HEK293 (cell line): ENCODE results near the gene IMPDH1.

Experiments used
- CTCF ChIA-PET: fragments of 350-600 bp; formaldehyde crosslinking; extraction: SDS; loops from one replicate; lab custom pipeline; 2021; ENCODE audit warnings: antibody characterized with exemption; lab: Yijun Ruan, JAX
- POLR2A ChIA-PET: fragments of 300-600 bp; formaldehyde crosslinking; extraction: SDS; loops from one replicate; lab custom pipeline; 2020; ENCODE audit warnings: antibody characterized with exemption, inconsistent platforms; lab: Yijun Ruan, JAX
- H3K27ac ChIP-seq: fragments of 200-500 bp; sonication (Bioruptor generic); 2 replicates; pipeline ENCODE4 v1.5.1; 2014; ENCODE audit warnings: low read depth, low read length, control low read depth, inconsistent platforms; ENCODE audit errors: extremely low read depth
- H3K36me3 ChIP-seq, 2 experiments: fragments of 200-500 bp in 1 of 2; sonication (Bioruptor generic) in 1 of 2; 1 replicate in 1 of 2; 2 replicates in 1 of 2; pipeline ENCODE4 v1.5.1; 2014 to 2017; ENCODE audit warnings: inconsistent platforms in 2 of 2, low read length in 2 of 2; ENCODE audit not compliant: control insufficient read depth in 2 of 2, insufficient read depth in 1 of 2
- H3K4me1 ChIP-seq: fragments of 200-500 bp; sonication (Bioruptor generic); 2 replicates; pipeline ENCODE4 v1.5.1; 2014; ENCODE audit warnings: mild to moderate bottlenecking, low read length, inconsistent platforms; ENCODE audit not compliant: control insufficient read depth, insufficient read depth
- H3K4me3 ChIP-seq: 2 replicates; pipeline ENCODE4 v1.5.1; 2011; ENCODE audit warnings: low read depth, mild to moderate bottlenecking, control low read depth, low read length, moderate library complexity
- H3K9me3 ChIP-seq: fragments of 200-500 bp; sonication (Bioruptor generic); 2 replicates; pipeline ENCODE4 v1.5.1; 2014; ENCODE audit warnings: low read depth, low read length, inconsistent platforms; ENCODE audit not compliant: control insufficient read depth, insufficient read depth
- GFI1B ChIP-seq: fragments of 450-650 bp; formaldehyde crosslinking; IDR thresholded peaks from 2 replicates; pipeline ENCODE4 v1.5.1; 2016; ENCODE audit warnings: missing biosample characterization, missing genetic modification characterization
- GLIS1 ChIP-seq: fragments of 450-650 bp; formaldehyde crosslinking; IDR thresholded peaks from 2 replicates; pipeline ENCODE4 v1.5.1; 2016; ENCODE audit warnings: missing biosample characterization, missing genetic modification characterization
- HOXC10 ChIP-seq: sonication (generic); formaldehyde crosslinking; IDR thresholded peaks from 2 replicates; pipeline ENCODE4 v1.8.1; 2023; ENCODE audit warnings: mild to moderate bottlenecking, missing genetic modification reagents
- IKZF3 ChIP-seq: fragments of 450-650 bp; IDR thresholded peaks from 2 replicates; pipeline ENCODE4 v1.5.0; 2018; ENCODE audit warnings: missing biosample characterization, mild to moderate bottlenecking, missing genetic modification characterization, moderate library complexity
- KLF7 ChIP-seq: fragments of 450-650 bp; formaldehyde crosslinking; IDR thresholded peaks from 2 replicates; pipeline ENCODE4 v1.5.1; 2016; ENCODE audit warnings: missing biosample characterization, missing genetic modification characterization, borderline replicate concordance
- MEIS1 ChIP-seq: sonication (generic); formaldehyde crosslinking; IDR thresholded peaks from 2 replicates; pipeline ENCODE4 v1.8.1; 2022; ENCODE audit warnings: missing genetic modification reagents, mild to moderate bottlenecking, borderline replicate concordance
- PRDM1 ChIP-seq: fragments of 450-650 bp; formaldehyde crosslinking; IDR thresholded peaks from 2 replicates; pipeline ENCODE4; 2016; ENCODE audit warnings: missing biosample characterization, missing genetic modification characterization
- REPIN1 ChIP-seq: fragments of 450-650 bp; formaldehyde crosslinking; IDR thresholded peaks from 2 replicates; pipeline ENCODE4 v1.5.1; 2017; ENCODE audit warnings: missing biosample characterization, missing genetic modification characterization, low read depth
- SETDB1 ChIP-seq: IDR thresholded peaks from one replicate; pipeline ENCODE4 v1.6.1; 2017; ENCODE audit warnings: mild to moderate bottlenecking, low read length, moderate library complexity, mixed read lengths; ENCODE audit not compliant: insufficient read length
- SP3 ChIP-seq: fragments of 450-650 bp; formaldehyde crosslinking; IDR thresholded peaks from 2 replicates; pipeline ENCODE4 v1.5.1; 2016; ENCODE audit warnings: missing biosample characterization, missing genetic modification characterization
- ZBTB17 ChIP-seq: fragments of 450-650 bp; formaldehyde crosslinking; IDR thresholded peaks from 2 replicates; pipeline ENCODE4 v1.5.1; 2016; ENCODE audit warnings: missing biosample characterization, missing genetic modification characterization
- ZNF10 ChIP-seq: fragments of 450-650 bp; formaldehyde crosslinking; IDR thresholded peaks from 2 replicates; pipeline ENCODE4 v1.5.1; 2017; ENCODE audit warnings: missing biosample characterization, missing genetic modification characterization
- ZNF121 ChIP-seq: fragments of 450-650 bp; formaldehyde crosslinking; IDR thresholded peaks from 2 replicates; pipeline ENCODE4 v1.5.1; 2016; ENCODE audit warnings: missing biosample characterization, missing genetic modification characterization
- ZNF133 ChIP-seq: fragments of 450-650 bp; formaldehyde crosslinking; IDR thresholded peaks from 2 replicates; pipeline ENCODE4 v1.5.1; 2016; ENCODE audit warnings: missing biosample characterization, missing genetic modification characterization
- ZNF140 ChIP-seq: fragments of 450-650 bp; formaldehyde crosslinking; IDR thresholded peaks from 2 replicates; pipeline ENCODE4 v1.5.1; 2016; ENCODE audit warnings: missing biosample characterization, missing genetic modification characterization
- ZNF175 ChIP-seq: fragments of 450-650 bp; formaldehyde crosslinking; IDR thresholded peaks from 2 replicates; pipeline ENCODE4 v1.5.1; 2016; ENCODE audit warnings: missing biosample characterization, missing genetic modification characterization
- ZNF211 ChIP-seq: fragments of 450-650 bp; formaldehyde crosslinking; IDR thresholded peaks from 2 replicates; pipeline ENCODE4 v1.5.1; 2016; ENCODE audit warnings: low read depth, missing biosample characterization, missing genetic modification characterization
- ZNF266 ChIP-seq: fragments of 450-650 bp; formaldehyde crosslinking; IDR thresholded peaks from 2 replicates; pipeline ENCODE4 v1.5.1; 2016; ENCODE audit warnings: missing biosample characterization, missing genetic modification characterization, low read depth
- ZNF274 ChIP-seq, 2 experiments: fragments of 200-500 bp in 1 of 2; fragments of 450-650 bp in 1 of 2; sonication (Bioruptor generic) in 1 of 2; formaldehyde crosslinking in 1 of 2; IDR thresholded peaks; 2 replicates each; pipeline versions ENCODE4 v1.5.1 to v1.6.1; 2014 to 2016; ENCODE audit warnings: borderline replicate concordance in 1 of 2, inconsistent platforms in 1 of 2, low read length in 1 of 2, missing biosample characterization in 1 of 2, missing genetic modification characterization in 1 of 2
- ZNF341 ChIP-seq: fragments of 450-650 bp; formaldehyde crosslinking; IDR thresholded peaks from 2 replicates; pipeline ENCODE4; 2016; ENCODE audit warnings: low read depth, missing biosample characterization, missing genetic modification characterization
- ZNF37A ChIP-seq: fragments of 450-650 bp; IDR thresholded peaks from 2 replicates; pipeline ENCODE4 v1.5.1; 2018; ENCODE audit warnings: missing biosample characterization, missing genetic modification characterization
- ZNF501 ChIP-seq: fragments of 450-650 bp; formaldehyde crosslinking; IDR thresholded peaks from 2 replicates; pipeline ENCODE4 v1.5.1; 2016; ENCODE audit warnings: missing biosample characterization, missing genetic modification characterization
- ZNF514 ChIP-seq: fragments of 450-650 bp; formaldehyde crosslinking; IDR thresholded peaks from 2 replicates; pipeline ENCODE4 v1.5.1; 2016; ENCODE audit warnings: missing biosample characterization, missing genetic modification characterization
- ZNF544 ChIP-seq: fragments of 450-650 bp; formaldehyde crosslinking; IDR thresholded peaks from 2 replicates; pipeline ENCODE4 v1.5.0; 2017; ENCODE audit warnings: missing biosample characterization, missing genetic modification characterization
- ZNF558 ChIP-seq: fragments of 450-650 bp; formaldehyde crosslinking; IDR thresholded peaks from 2 replicates; pipeline ENCODE4 v1.5.1; 2016; ENCODE audit warnings: missing biosample characterization, missing genetic modification characterization
- ZNF561 ChIP-seq: fragments of 450-650 bp; IDR thresholded peaks from 2 replicates; pipeline ENCODE4 v1.5.1; 2018; ENCODE audit warnings: missing biosample characterization, missing genetic modification characterization, borderline replicate concordance
- ZNF571 ChIP-seq: fragments of 450-650 bp; formaldehyde crosslinking; IDR thresholded peaks from 2 replicates; pipeline ENCODE4 v1.5.0; 2017; ENCODE audit warnings: missing biosample characterization, missing genetic modification characterization
- ZNF600 ChIP-seq: fragments of 450-650 bp; formaldehyde crosslinking; IDR thresholded peaks from 2 replicates; pipeline ENCODE4 v1.5.1; 2016; ENCODE audit warnings: missing biosample characterization, missing genetic modification characterization
- ZNF658 ChIP-seq: fragments of 450-650 bp; formaldehyde crosslinking; IDR thresholded peaks from 2 replicates; pipeline ENCODE4; 2016; ENCODE audit warnings: missing biosample characterization, missing genetic modification characterization
- ZSCAN30 ChIP-seq: fragments of 450-650 bp; IDR thresholded peaks from 2 replicates; pipeline ENCODE4 v1.5.1; 2018; ENCODE audit warnings: missing biosample characterization, mild to moderate bottlenecking, missing genetic modification characterization, moderate library complexity
- TF ChIP-seq, protein P1 (sequence below): fragments of 450-650 bp; IDR thresholded peaks from 2 replicates; pipeline ENCODE4 v1.5.1; 2018; ENCODE audit warnings: missing biosample characterization, missing genetic modification characterization
- TF ChIP-seq, protein P2 (sequence below): fragments of 450-650 bp; formaldehyde crosslinking; IDR thresholded peaks from 2 replicates; pipeline ENCODE4 v1.5.1; 2016; ENCODE audit warnings: missing biosample characterization, missing genetic modification characterization
- TF ChIP-seq, protein P3 (sequence below): fragments of 450-650 bp; formaldehyde crosslinking; IDR thresholded peaks from 2 replicates; pipeline ENCODE4 v1.5.1; 2016; ENCODE audit warnings: missing biosample characterization, missing genetic modification characterization
- TF ChIP-seq, protein P4 (sequence below): fragments of 450-650 bp; formaldehyde crosslinking; IDR thresholded peaks from 2 replicates; pipeline ENCODE4 v1.5.1; 2016; ENCODE audit warnings: missing biosample characterization, missing genetic modification characterization

Gene IMPDH1

DNA sequence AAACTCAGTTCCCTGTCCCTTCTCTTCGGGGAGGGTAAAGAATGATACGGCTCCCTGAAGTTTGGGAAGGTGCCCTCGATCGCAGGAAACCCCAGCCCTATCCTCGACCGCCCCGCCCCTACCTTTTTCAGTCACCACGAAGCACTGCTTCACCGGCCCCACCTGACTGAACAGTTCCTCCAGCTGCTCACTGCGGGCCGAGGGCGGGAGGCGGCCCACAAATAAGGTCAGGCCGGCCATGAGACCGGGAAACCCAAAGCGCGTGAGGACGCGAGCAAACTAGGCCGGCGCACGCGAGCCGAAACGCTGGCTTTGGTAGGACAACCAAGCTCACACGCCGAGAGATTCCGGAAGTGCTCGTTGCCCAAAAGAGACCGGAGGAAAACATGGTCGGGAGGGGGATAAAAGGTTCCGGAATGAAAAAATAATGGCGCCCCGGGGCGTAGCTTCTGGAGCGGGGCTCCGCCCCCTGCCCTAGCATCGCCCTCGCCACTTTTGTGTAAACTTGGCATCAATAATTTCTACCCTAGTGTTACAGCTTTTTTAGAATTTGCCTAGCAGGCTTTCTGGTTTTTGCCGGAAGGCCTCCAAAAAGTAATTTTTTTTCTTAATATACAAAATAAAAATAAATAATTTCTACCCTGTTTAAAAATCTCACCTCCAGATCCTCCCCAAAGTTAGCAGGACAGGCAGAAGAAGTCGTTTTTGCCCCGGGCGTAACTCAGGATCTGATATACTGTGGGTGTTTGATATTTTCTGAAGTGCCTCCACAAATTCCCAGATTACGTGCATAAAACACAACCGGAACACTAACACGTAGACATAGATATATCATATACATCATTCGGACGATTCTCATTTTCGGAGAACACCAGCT is 66.0 kb downstream of the IMPDH1 start, which contains the start of gene RBM28:
RBM28 (minus strand) TSS at position 355 of the 877 bp plus-strand sequence; CDS start at position 240, 115 bp downstream.
- Histone ChIP-seq H3K9me3 (no peaks in the 10 kb centered on the region), H3K27ac (peak within 1 kb of the TSS; percentile 42), H3K4me1 (no peaks in the 10 kb centered on the region), H3K36me3 (peaks cover 4 to 20% of the 10 kb centered on the region in 2 experiments; a peak in 2 of 3 replicates), H3K4me3 (peak within 1 kb of the TSS; percentile 95)
- ChIA-PET POLR2A (interaction anchor here (0.6 to 1.4 kb wide), 15 partner anchors 9 to 83 kb away, joined by 3 to 8 read pairs (median 3); no protein-coding TSS in a partner anchor), CTCF (interaction anchor here (0.6 to 9.0 kb wide), 8 partner anchors 9 to 560 kb away, joined by 3 to 378 read pairs (median 8); no protein-coding TSS in a partner anchor)
- no peak for TF ChIP-seq PRDM1
- no peak for TF ChIP-seq ZNF175
- no peak for TF ChIP-seq ZNF10 (tag by site-specific recombination)
- TF ChIP-seq, protein P1, sequence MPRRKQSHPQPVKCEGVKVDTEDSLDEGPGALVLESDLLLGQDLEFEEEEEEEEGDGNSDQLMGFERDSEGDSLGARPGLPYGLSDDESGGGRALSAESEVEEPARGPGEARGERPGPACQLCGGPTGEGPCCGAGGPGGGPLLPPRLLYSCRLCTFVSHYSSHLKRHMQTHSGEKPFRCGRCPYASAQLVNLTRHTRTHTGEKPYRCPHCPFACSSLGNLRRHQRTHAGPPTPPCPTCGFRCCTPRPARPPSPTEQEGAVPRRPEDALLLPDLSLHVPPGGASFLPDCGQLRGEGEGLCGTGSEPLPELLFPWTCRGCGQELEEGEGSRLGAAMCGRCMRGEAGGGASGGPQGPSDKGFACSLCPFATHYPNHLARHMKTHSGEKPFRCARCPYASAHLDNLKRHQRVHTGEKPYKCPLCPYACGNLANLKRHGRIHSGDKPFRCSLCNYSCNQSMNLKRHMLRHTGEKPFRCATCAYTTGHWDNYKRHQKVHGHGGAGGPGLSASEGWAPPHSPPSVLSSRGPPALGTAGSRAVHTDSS (tag by site-specific recombination), result peak; percentile 8; the same call in 1 of the 2 replicates
- TF ChIP-seq ZNF274 (IDR thresholded peaks at IDR 0.05; ENCODE audit: low read length), result no peak
- no peak for TF ChIP-seq ZNF274 (tag by site-specific recombination; IDR thresholded peaks at IDR 0.05; ENCODE audit: borderline replicate concordance)
- peak; percentile 98 for TF ChIP-seq ZNF501 (tag by site-specific recombination)
- peak; percentile 93; the same call in 1 of the 2 replicates for TF ChIP-seq ZNF561 (tag by site-specific recombination)
- TF ChIP-seq SP3 (tag by site-specific recombination), result peak; percentile 89
- TF ChIP-seq ZNF133 (tag by site-specific recombination), result no peak
- TF ChIP-seq GFI1B (tag by site-specific recombination), result no peak
- no peak for TF ChIP-seq ZNF37A (tag by site-specific recombination)
- no peak for TF ChIP-seq ZNF658 (tag by site-specific recombination)
- TF ChIP-seq GLIS1 (tag by site-specific recombination), result peak; percentile 78
- TF ChIP-seq ZNF266, result no peak
- peak; percentile 88 for TF ChIP-seq ZBTB17 (tag by site-specific recombination)
- TF ChIP-seq ZNF140 (tag by site-specific recombination), result no peak
- TF ChIP-seq KLF7 (tag by site-specific recombination), result peak; percentile 95
- peak; percentile 94 for TF ChIP-seq ZNF600 (tag by site-specific recombination)
- TF ChIP-seq ZNF571 (tag by site-specific recombination), result no peak
- TF ChIP-seq SETDB1, result no peak
- TF ChIP-seq MEIS1, result no peak
- TF ChIP-seq ZNF514, result no peak
- TF ChIP-seq, protein P2, sequence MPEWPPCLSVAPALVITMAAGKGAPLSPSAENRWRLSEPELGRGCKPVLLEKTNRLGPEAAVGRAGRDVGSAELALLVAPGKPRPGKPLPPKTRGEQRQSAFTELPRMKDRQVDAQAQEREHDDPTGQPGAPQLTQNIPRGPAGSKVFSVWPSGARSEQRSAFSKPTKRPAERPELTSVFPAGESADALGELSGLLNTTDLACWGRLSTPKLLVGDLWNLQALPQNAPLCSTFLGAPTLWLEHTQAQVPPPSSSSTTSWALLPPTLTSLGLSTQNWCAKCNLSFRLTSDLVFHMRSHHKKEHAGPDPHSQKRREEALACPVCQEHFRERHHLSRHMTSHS (tag by site-specific recombination), result no peak
- no peak for TF ChIP-seq HOXC10 (CRISPR knock-in tag)
- TF ChIP-seq IKZF3 (tag by site-specific recombination), result no peak
- TF ChIP-seq ZNF544 (tag by site-specific recombination), result no peak
- TF ChIP-seq, protein P3, sequence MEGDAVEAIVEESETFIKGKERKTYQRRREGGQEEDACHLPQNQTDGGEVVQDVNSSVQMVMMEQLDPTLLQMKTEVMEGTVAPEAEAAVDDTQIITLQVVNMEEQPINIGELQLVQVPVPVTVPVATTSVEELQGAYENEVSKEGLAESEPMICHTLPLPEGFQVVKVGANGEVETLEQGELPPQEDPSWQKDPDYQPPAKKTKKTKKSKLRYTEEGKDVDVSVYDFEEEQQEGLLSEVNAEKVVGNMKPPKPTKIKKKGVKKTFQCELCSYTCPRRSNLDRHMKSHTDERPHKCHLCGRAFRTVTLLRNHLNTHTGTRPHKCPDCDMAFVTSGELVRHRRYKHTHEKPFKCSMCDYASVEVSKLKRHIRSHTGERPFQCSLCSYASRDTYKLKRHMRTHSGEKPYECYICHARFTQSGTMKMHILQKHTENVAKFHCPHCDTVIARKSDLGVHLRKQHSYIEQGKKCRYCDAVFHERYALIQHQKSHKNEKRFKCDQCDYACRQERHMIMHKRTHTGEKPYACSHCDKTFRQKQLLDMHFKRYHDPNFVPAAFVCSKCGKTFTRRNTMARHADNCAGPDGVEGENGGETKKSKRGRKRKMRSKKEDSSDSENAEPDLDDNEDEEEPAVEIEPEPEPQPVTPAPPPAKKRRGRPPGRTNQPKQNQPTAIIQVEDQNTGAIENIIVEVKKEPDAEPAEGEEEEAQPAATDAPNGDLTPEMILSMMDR (tag by site-specific recombination), result peak; percentile 28; the same call in 1 of the 2 replicates
- TF ChIP-seq REPIN1 (tag by site-specific recombination), result peak; percentile 81
- no peak; the same call in 1 of the 2 replicates for TF ChIP-seq ZNF121 (tag by site-specific recombination)
- 0 out of 2 replicates have a peak, but pooled peaks have one; percentile 49 for TF ChIP-seq ZNF558 (tag by site-specific recombination)
- peak; percentile 90 for TF ChIP-seq ZSCAN30
- no peak for TF ChIP-seq ZNF211 (tag by site-specific recombination)
- TF ChIP-seq, protein P4, sequence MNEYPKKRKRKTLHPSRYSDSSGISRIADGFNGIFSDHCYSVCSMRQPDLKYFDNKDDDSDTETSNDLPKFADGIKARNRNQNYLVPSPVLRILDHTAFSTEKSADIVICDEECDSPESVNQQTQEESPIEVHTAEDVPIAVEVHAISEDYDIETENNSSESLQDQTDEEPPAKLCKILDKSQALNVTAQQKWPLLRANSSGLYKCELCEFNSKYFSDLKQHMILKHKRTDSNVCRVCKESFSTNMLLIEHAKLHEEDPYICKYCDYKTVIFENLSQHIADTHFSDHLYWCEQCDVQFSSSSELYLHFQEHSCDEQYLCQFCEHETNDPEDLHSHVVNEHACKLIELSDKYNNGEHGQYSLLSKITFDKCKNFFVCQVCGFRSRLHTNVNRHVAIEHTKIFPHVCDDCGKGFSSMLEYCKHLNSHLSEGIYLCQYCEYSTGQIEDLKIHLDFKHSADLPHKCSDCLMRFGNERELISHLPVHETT (tag by site-specific recombination), result peak; percentile 97
- TF ChIP-seq ZNF341 (tag by site-specific recombination), result peak; percentile 44; the same call in 1 of the 2 replicates
